K562 (cell line): Measurements from ENCODE around the gene DHRS3. TPM values are rescaled to one million over a fixed set of nuclear protein-coding genes. Genes with fewer than 3 reads are reported as not detected.

Source experiments
- ADNP ChIP-seq: fragments of 200-800 bp; sonication (Bioruptor generic); IDR thresholded peaks from 2 replicates; pipeline ENCODE4 v1.6.1; 2016; ENCODE audit warnings: missing genetic modification characterization, missing compliant biosample characterization
- DNMT1 ChIP-seq: fragments of 450-650 bp; IDR thresholded peaks from 2 replicates; pipeline ENCODE4 v1.6.1; 2016; ENCODE audit warnings: antibody characterized with exemption, mild to moderate bottlenecking
- E2F1 ChIP-seq: sonication (generic); formaldehyde crosslinking; IDR thresholded peaks from 2 replicates; pipeline ENCODE4 v1.8.1; 2023; ENCODE audit warnings: mild to moderate bottlenecking, missing genetic modification reagents, moderate library complexity
- ELK1 ChIP-seq: sonication (generic); formaldehyde crosslinking; IDR thresholded peaks from 2 replicates; pipeline ENCODE4 v1.8.1; 2022; ENCODE audit warnings: missing genetic modification reagents
- HDAC2 ChIP-seq: fragments of 450-650 bp; IDR thresholded peaks from 2 replicates; pipeline ENCODE4 v1.6.1; 2016; ENCODE audit warnings: mild to moderate bottlenecking
- HNRNPLL ChIP-seq: fragments of 200-400 bp; formaldehyde crosslinking; IDR thresholded peaks from 2 replicates; pipeline ENCODE4 v1.6.1; 2017; ENCODE audit warnings: low read length, low read depth, mild to moderate bottlenecking; ENCODE audit not compliant: poor library complexity, severe bottlenecking
- HOXB6 ChIP-seq: fragments of 250-450 bp; sonication (Bioruptor Pico); IDR thresholded peaks from 2 replicates; pipeline ENCODE4 v1.5.1; 2022; ENCODE audit warnings: mild to moderate bottlenecking, borderline replicate concordance
- KDM1A ChIP-seq, 2 experiments: fragments of 450-650 bp; IDR thresholded peaks; 2 replicates each; pipeline ENCODE4 v1.6.1; 2016; ENCODE audit warnings: mild to moderate bottlenecking in 2 of 2
- MXI1 ChIP-seq: IDR thresholded peaks from 2 replicates; pipeline ENCODE4 v1.6.1; 2011; ENCODE audit warnings: low read depth, mild to moderate bottlenecking, improper control_type of control experiment, low read length
- NFE2L1 ChIP-seq: fragments of 450-650 bp; IDR thresholded peaks from 2 replicates; pipeline ENCODE4 v1.6.1; 2016; ENCODE audit warnings: missing genetic modification characterization, low read depth, mild to moderate bottlenecking, missing compliant biosample characterization, moderate library complexity, borderline replicate concordance
- POLR2AphosphoS5 ChIP-seq: IDR thresholded peaks from 2 replicates; pipeline ENCODE4 v1.6.1; 2011; ENCODE audit warnings: mild to moderate bottlenecking, low read depth, low read length, moderate library complexity; ENCODE audit not compliant: control insufficient read depth, insufficient read depth
- PTBP1 ChIP-seq: fragments of 200-400 bp; formaldehyde crosslinking; IDR thresholded peaks from 2 replicates; pipeline ENCODE4 v1.6.1; 2017; ENCODE audit warnings: low read depth, low read length
- RBM25 ChIP-seq: fragments of 200-400 bp; formaldehyde crosslinking; IDR thresholded peaks from 2 replicates; pipeline ENCODE4 v1.6.1; 2018; ENCODE audit warnings: low read length, low read depth, moderate library complexity; ENCODE audit not compliant: severe bottlenecking
- RERE ChIP-seq: sonication (generic); formaldehyde crosslinking; IDR thresholded peaks from 2 replicates; pipeline ENCODE4 v1.8.0; 2023; ENCODE audit warnings: missing genetic modification reagents, mild to moderate bottlenecking, borderline replicate concordance
- SMAD4 ChIP-seq: fragments of 250-450 bp; sonication (Bioruptor Pico); conservative IDR thresholded peaks from 2 replicates; pipeline ENCODE4 v1.8.0; 2021; ENCODE audit warnings: inconsistent platforms, mild to moderate bottlenecking, moderate library complexity
- SP2 ChIP-seq: IDR thresholded peaks from 2 replicates; pipeline ENCODE4 v1.6.1; 2011; ENCODE audit warnings: mild to moderate bottlenecking, low read depth, low read length, moderate library complexity; ENCODE audit not compliant: poor library complexity, severe bottlenecking; ENCODE audit errors: extremely low read depth
- SPI1 ChIP-seq: IDR thresholded peaks from 2 replicates; pipeline ENCODE4 v1.6.1; 2011; ENCODE audit warnings: low read depth, low read length, control low read depth, borderline replicate concordance
- TSC22D4 ChIP-seq: fragments of 450-650 bp; IDR thresholded peaks from 2 replicates; pipeline ENCODE4 v1.6.1; 2016; ENCODE audit warnings: missing genetic modification characterization, missing biosample characterization, control low read depth
- VEZF1 ChIP-seq: fragments of 200-800 bp; sonication (Bioruptor generic); IDR thresholded peaks from 2 replicates; pipeline ENCODE4 v1.6.1; 2017; ENCODE audit warnings: missing genetic modification characterization, missing compliant biosample characterization
- ZC3H8 ChIP-seq: fragments of 450-650 bp; IDR thresholded peaks from 2 replicates; pipeline ENCODE4 v1.6.1; 2017
- ZNF77 ChIP-seq: fragments of 250-450 bp; sonication (Bioruptor Pico); IDR thresholded peaks from 2 replicates; pipeline ENCODE4 v1.5.0; 2020
- polyA plus RNA-seq, 8 experiments: library from polyadenylated mRNA; depleted of rRNA in 4 of 8; stranded (reverse) in 5 of 8; unstranded in 3 of 8; fragments of >200 nt; fragmentation: Nextera tagmentation in 2 of 8; fragmentation: Illumina TruSeq in 1 of 8; extraction: Ambion mirVana in 2 of 8; extraction: Trizol in 1 of 8; gene quantifications; 2 replicates each; pipeline versions ENCODE4 v1.2.1 to v1.2.3, GENCODE V29; 2011 to 2014; ENCODE audit warnings: inconsistent platforms in 1 of 8, missing spikeins in 1 of 8
- total RNA-seq, 7 experiments: library from RNA; depleted of rRNA in 6 of 7; stranded (reverse); fragments of >200 nt in 6 of 7; fragmentation: Illumina TruSeq in 2 of 7; extraction: Trizol in 2 of 7; gene quantifications; 2 replicates each; pipeline versions ENCODE4 v1.2.1 to v1.2.3, GENCODE V29; 2011 to 2021; ENCODE audit warnings: low replicate concordance in 1 of 7

The DHRS3 gene
- total and polyA plus RNA-seq, 9 of the 15 experiments (the other 6 are each of a cell fraction or from before 2014, with no cell fraction given) = 21.0 to 116 (median 58.7) TPM

GRCh38 chr1:12625276-12625675 lies 7.3 kb upstream of the DHRS3 start (continued):
- TF ChIP-seq VEZF1 (no peak), NFE2L1 (tag) (no peak), PTBP1 (no peak), MXI1 (no peak), SPI1 (no peak), SP2 (no peak), ZC3H8 (no peak), RERE (CRISPR knock-in tag) (no peak), TSC22D4 (tag) (no peak), E2F1 (CRISPR knock-in tag) (no peak), POLR2AphosphoS5 (no peak), RBM25 (peak; percentile 94), KDM1A (IDR thresholded peaks at IDR 0.05) (peak; percentile 54 to 81; a peak in 3 of 4 replicates), HDAC2 (peak; percentile 77; the same call in 1 of the 2 replicates), HOXB6 (CRISPR knock-in tag) (no peak), SMAD4 (CRISPR knock-in tag) (no peak), ZNF77 (CRISPR knock-in tag) (no peak), HNRNPLL (no peak), DNMT1 (no peak), ELK1 (no peak), ADNP (peak; percentile 75)
- TF ChIP-seq, all 486 proteins: peak for 8
